ENCODE measurements around the gene SCYL3. TPM values are rescaled to one million over a fixed set of nuclear protein-coding genes. Genes with fewer than 3 reads are reported as not detected.
"Not testable (repeated sequence)": the region's sequence is repeated elsewhere in the genome, so short reads cannot be mapped to it uniquely, and the experiment has no call there.

Gene SCYL3
- total and polyA plus RNA-seq, 11 donors: 2.1 to 8.6 (median 6.1) TPM

DNA sequence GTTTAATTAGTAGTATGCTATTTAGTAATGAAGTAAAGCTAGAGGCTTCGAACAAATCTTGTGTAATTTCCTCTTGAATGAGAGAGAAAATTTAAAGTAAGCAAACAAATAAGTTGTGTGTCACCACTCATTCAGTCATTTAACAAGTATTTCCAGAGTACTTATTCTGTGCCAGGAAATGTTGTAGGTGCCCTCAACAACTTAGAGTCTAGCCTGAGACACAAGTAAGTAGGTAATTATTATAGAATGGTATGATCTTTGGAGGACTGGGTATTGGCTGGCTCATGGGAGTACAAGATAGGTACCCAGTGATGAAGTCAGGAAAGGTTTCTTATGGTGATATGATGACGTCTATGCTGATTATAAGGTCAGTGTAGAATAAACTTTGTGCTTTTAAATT is 81.6 kb downstream of the SCYL3 start:
- WGBS, 4 donors: 91 to 96% (median 92%) methylated on average over 2 of the region's 2 CpGs
- Histone ChIP-seq H3K4me1 (no peaks in the 10 kb centered on the region), H3K4me3 (no peak overlapping the region), H3K9me3 (no peaks in the 10 kb centered on the region), H3K27ac (no peak overlapping the region), H3K36me3 (peaks cover 0 to 21% (median 6%) of the 10 kb centered on the region in 9 donors), H3K27me3 (no peaks in the 10 kb centered on the region)
- ATAC-seq (no peak), DNase-seq (no peak)
- no peak for TF ChIP-seq POLR2A (IDR thresholded peaks at IDR 0.05)
- no peak for TF ChIP-seq CTCF (IDR thresholded peaks at IDR 0.05)
- intact Hi-C loops (cut with DNase I): loop anchor here in 2 of 10 donors (5.0 to 10.0 kb wide), 2 partner anchors 260 to 347 kb away; no protein-coding TSS in a partner anchor

GRCh38 chr1:169811418-169812035 is 82.2 kb downstream of the SCYL3 start:
- not testable (repeated sequence) for ATAC-seq, H3K4me1 ChIP-seq, H3K27me3 ChIP-seq, DNase-seq, H3K9me3 ChIP-seq, H3K4me3 ChIP-seq, H3K27ac ChIP-seq
- H3K36me3 ChIP-seq: peaks cover 0 to 27% (median 10%) of the 10 kb centered on the region in 9 donors
- intact Hi-C loops (cut with DNase I): loop anchor here in 2 of 10 donors (5.0 to 10.0 kb wide), 2 partner anchors 259 to 347 kb away; no protein-coding TSS in a partner anchor

GRCh38 chr1:169809370-169810095 is 84.2 kb downstream of the SCYL3 start:
- TF ChIP-seq POLR2A (IDR thresholded peaks at IDR 0.05): no peak
- TF ChIP-seq CTCF (IDR thresholded peaks at IDR 0.05): peak; percentile 44 to 75 (median 60)
- 53 to 62% (median 59%) methylated on average over 4 of the region's 4 CpGs for WGBS, 4 donors
- H3K4me3 ChIP-seq: no peak overlapping the region
- intact Hi-C loops (cut with DNase I): loop anchor here (1.0 to 10.0 kb wide), 11 partner anchors 97 to 345 kb away; partner anchors contain the start of gene SELL (in 1 of the 10)
- no peaks in the 10 kb centered on the region for H3K9me3 ChIP-seq
- H3K27me3 ChIP-seq: no peaks in the 10 kb centered on the region
- peak in 1 of 4 donors; percentile 22 for ATAC-seq
- no peak overlapping the region for H3K27ac ChIP-seq
- H3K4me1 ChIP-seq: no peaks in the 10 kb centered on the region
- peaks cover 0 to 43% (median 26%) of the 10 kb centered on the region in 9 donors for H3K36me3 ChIP-seq
- no peak for DNase-seq

DNA sequence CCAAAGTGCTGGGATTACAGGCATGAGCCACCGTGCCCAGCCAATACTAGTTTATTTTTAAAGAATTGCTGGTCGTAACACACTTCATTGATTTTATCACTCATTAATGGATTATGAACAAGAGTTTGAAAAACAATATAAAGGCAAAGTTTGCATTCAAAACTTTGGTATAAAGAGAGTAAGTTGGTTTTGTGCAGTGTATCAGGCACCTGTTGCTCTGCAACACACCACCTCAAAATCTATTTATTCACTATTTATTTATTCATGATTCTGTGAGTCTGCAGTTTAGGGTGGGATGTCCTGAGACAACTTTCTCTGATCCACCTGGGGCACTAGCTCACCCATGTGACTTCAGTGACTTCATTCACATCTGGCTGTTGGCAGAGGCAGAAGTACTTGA is 88.8 kb downstream of the SCYL3 start:
- Histone ChIP-seq H3K27me3 (no peaks in the 10 kb centered on the region), H3K9me3 (no peaks in the 10 kb centered on the region), H3K4me3 (no peak overlapping the region), H3K4me1 (no peaks in the 10 kb centered on the region), H3K36me3 (peaks cover 0 to 63% (median 44%) of the 10 kb centered on the region in 9 donors), H3K27ac (no peak overlapping the region)
- TF ChIP-seq CTCF (IDR thresholded peaks at IDR 0.05) (no peak), POLR2A (IDR thresholded peaks at IDR 0.05) (no peak)
- DNase-seq (no peak), ATAC-seq (no peak)
- 91 to 97% (median 96%) methylated on average over 2 of the region's 2 CpGs for WGBS, 4 donors
- intact Hi-C loops (cut with DNase I): loop anchor here in 9 of 10 donors (5.0 to 10.0 kb wide), 7 partner anchors 93 to 258 kb away; partner anchors contain the start of gene SELL (in 1 of the 9)
